ENCODE results near the gene OCA2.

OCA2 gene

DNA sequence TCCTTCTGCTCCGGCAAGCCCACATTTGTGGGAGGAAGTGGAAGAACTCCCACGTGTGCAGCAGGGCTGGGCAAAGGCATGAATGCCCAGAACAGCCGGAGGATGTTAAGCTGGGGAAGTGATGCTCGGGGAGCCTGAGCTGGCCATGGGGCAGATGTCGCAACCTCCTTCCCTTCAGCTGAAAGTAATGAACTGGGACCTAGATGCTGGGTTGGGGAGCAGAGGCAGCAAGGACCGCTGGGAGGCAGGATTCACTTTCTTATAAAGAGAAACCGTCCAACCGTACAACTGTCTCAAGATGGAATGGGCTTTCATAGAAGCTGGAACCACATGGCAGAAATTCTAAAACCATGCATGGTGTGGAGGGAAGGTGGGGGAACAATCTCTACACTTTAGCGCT, 290.9 kb downstream of the OCA2 start:
- H3K4me3 Mint-ChIP-seq = no peak overlapping the region
- no peak for DNase-seq (ENCODE audit: low spot score)
- H3K27me3 Mint-ChIP-seq (ENCODE audit: low read depth) = no peaks in the 10 kb centered on the region
- no peak overlapping the region for H3K27ac Mint-ChIP-seq
- H3K9me3 Mint-ChIP-seq = peaks cover 32% of the 10 kb centered on the region
- no peaks in the 10 kb centered on the region for H3K36me3 Mint-ChIP-seq (ENCODE audit: low read depth)
- H3K4me1 Mint-ChIP-seq (ENCODE audit: low read depth) = no peaks in the 10 kb centered on the region

DNA sequence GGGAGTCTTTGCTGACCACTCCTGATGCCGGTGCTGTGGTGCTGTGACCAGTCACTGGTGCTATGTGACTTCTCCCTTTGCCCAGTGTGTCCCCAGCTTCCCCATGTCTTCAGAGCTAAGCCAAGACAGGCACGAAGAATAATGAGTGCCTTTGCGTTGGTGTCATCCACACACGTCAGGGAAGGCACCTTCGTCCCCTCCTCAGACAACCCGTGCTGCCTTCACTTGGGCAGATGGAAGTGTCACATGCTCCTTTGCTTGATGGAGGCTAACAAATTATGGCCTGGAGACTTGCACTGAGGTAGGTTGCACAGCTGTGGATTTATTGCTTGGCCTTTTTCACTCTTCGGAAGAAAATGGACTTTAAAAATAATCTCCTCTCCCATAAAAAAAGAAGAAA, 291.8 kb downstream of the OCA2 start:
- Mint-ChIP-seq H3K9me3 (peaks cover 36% of the 10 kb centered on the region), H3K4me3 (no peak overlapping the region), H3K27ac (no peak overlapping the region), H3K27me3 (ENCODE audit: low read depth) (no peaks in the 10 kb centered on the region), H3K36me3 (ENCODE audit: low read depth) (no peaks in the 10 kb centered on the region), H3K4me1 (ENCODE audit: low read depth) (no peaks in the 10 kb centered on the region)
- no peak for DNase-seq (ENCODE audit: low spot score)

DNA sequence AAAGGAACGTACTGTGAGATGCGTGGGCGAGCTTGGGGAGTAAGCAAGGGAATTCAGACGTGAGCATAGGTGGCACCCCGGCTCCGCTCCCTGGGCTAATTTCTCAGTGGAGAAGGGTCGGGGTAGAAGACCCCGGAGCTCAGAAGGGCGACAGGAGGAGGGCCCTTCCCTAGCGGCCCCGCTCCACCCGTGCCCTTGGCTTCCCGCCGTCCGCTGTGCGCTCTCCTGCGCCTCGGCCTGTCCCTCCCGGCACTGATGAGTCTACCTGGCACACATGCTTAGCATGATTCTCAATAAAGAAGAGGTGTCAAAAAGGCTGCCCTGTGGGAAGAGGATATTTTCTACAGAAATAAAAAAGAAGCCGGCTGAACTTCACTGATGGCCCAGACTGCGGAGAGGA, 292.7 kb downstream of the OCA2 start:
- no peaks in the 10 kb centered on the region for H3K4me1 Mint-ChIP-seq (ENCODE audit: low read depth)
- H3K27ac Mint-ChIP-seq = no peak overlapping the region
- no peak overlapping the region for H3K4me3 Mint-ChIP-seq
- no peaks in the 10 kb centered on the region for H3K27me3 Mint-ChIP-seq (ENCODE audit: low read depth)
- peaks cover 36% of the 10 kb centered on the region for H3K9me3 Mint-ChIP-seq
- no peaks in the 10 kb centered on the region for H3K36me3 Mint-ChIP-seq (ENCODE audit: low read depth)
- no peak for DNase-seq (ENCODE audit: low spot score)

DNA sequence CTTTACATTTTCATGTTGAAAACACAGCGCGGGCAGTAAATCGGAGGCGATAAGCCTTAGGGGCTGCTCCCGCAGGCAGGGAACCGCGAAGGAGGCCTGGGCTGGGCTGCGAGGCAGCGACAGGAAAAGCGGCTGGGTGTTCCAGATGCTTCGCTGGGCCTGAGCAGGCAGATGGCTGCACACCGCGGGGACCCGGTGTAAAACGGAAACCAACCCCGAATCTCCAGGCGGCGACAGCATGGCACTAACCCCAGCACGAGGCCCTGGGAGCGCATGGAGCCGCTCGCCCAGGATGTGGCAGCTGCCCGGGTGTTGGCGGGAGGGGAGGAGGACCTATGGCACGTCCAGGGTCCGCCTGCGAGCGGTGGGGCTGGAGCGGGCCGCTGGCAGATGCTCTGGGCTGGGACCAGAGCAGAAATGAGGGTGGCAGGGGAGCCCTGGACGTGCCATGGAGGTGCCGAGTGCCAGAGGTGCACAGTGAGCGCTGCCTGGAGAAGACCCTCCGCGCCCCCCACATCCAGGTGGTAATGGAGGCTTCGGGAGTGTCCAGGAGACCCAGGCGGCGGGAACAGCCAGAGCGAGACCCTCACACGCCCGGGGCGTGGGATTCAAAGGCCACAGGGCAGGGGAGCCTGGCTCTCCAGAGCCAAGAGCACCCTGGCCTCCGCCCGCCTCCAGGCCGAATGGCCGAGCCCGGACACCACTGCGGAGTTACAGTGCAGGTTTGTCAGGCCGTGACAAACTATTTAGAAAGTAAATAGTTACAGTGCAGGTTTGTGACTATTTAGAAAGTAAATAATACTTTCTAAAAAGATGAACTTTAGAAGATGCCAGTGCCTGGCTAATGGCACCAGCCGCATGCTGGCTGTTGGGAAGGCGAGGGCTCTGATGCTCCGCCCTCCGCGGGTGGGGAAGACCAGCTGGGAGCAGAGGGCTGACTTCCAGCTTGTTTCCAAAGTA, 293.6 kb downstream of the OCA2 start:
- Mint-ChIP-seq H3K4me1 (ENCODE audit: low read depth) (no peaks in the 10 kb centered on the region), H3K36me3 (ENCODE audit: low read depth) (no peaks in the 10 kb centered on the region)

DNA sequence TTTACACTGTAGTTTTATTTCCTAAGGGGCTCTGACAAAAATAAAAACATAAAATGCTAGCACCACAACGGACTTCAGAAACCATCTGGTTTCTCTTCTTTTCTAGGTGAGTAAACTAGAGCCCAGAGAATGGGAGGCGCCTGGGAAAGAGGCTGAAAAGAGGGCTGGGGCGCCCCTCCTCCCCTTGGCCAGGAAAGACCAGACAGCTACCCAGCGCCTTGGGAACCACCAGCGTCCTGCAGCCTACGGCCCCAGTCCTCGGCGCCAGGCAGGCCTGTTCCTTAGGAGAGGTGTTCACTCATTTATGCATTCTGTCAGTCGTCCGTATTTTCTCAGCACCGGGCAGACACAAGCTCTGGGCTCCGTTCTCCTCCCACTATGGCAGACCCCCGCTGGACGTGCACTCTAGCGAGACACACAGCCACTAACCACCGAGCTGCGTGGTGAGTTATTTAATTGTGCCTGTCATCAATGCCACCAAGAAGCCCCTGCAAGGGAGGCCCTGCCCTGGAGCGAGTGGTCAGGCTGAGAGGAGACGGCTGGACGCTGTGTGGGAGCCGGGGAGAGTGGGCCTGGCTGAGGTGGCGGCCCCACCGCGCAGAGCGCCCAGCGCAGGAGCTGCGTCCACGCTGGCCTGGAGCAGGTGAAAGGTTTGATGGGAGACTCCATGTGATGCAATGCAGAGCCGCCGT, 294.4 kb downstream of the OCA2 start:
- Mint-ChIP-seq H3K4me3 (no peak overlapping the region), H3K36me3 (ENCODE audit: low read depth) (no peaks in the 10 kb centered on the region), H3K9me3 (peaks cover 43% of the 10 kb centered on the region), H3K27me3 (ENCODE audit: low read depth) (no peaks in the 10 kb centered on the region), H3K27ac (no peak overlapping the region), H3K4me1 (ENCODE audit: low read depth) (no peaks in the 10 kb centered on the region)
- no peak for DNase-seq (ENCODE audit: low spot score)

More for the DNA sequence above, 293.6 kb downstream of the OCA2 start:
- peaks cover 36% of the 10 kb centered on the region for H3K9me3 Mint-ChIP-seq
- H3K27me3 Mint-ChIP-seq (ENCODE audit: low read depth) = no peaks in the 10 kb centered on the region
- H3K27ac Mint-ChIP-seq = no peak overlapping the region
- no peak overlapping the region for H3K4me3 Mint-ChIP-seq
- no peak for DNase-seq (ENCODE audit: low spot score)

DNA sequence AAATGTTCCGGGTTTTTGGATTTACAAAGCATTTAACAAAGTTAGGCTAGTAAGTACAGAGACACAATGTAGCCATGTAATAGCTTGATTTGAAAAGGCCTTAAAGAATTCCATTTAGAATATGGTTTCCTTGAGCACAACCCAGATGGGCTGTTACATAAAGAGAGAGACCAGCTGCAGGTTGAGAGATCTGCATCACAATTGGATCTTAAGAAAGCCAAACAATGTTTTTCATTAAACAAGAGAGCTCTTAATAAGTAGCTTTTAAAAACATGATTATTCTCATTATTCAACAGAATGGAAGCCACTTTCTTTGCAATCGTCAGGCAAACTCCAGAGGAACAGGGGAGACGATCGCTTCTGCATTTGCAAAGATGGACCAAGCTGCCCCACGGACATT, 300.3 kb downstream of the OCA2 start:
- Mint-ChIP-seq H3K4me3 (no peak overlapping the region), H3K27ac (no peak overlapping the region), H3K36me3 (ENCODE audit: low read depth) (no peaks in the 10 kb centered on the region), H3K27me3 (ENCODE audit: low read depth) (no peaks in the 10 kb centered on the region), H3K9me3 (peaks cover 27% of the 10 kb centered on the region), H3K4me1 (ENCODE audit: low read depth) (no peaks in the 10 kb centered on the region)
- DNase-seq (ENCODE audit: low spot score) = no peak

DNA sequence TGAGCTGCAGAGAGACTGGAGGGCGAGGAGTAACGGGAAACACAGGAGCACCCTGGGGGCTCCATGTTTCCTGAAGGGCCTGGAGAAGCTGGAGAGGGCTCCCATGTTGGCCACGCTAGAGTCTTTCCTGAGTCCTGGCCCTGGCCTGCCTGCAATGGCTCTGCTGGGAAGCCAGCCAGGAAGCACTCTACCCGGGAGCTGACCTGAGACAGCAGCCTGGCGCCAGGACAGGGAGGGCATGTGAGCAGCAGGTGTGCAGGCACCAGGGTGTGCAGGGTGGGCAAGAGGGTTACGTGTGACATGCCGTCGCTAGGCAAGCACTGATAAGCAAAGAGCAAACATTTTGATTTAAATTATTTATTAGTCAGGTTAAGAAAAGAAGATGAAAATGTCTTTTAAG, 301.4 kb downstream of the OCA2 start:
- no peak overlapping the region for H3K4me3 Mint-ChIP-seq
- H3K27ac Mint-ChIP-seq = no peak overlapping the region
- H3K9me3 Mint-ChIP-seq = peaks cover 20% of the 10 kb centered on the region
- DNase-seq (ENCODE audit: low spot score) = no peak
- no peaks in the 10 kb centered on the region for H3K36me3 Mint-ChIP-seq (ENCODE audit: low read depth)
- H3K27me3 Mint-ChIP-seq (ENCODE audit: low read depth) = no peaks in the 10 kb centered on the region
- H3K4me1 Mint-ChIP-seq (ENCODE audit: low read depth) = no peaks in the 10 kb centered on the region

DNA sequence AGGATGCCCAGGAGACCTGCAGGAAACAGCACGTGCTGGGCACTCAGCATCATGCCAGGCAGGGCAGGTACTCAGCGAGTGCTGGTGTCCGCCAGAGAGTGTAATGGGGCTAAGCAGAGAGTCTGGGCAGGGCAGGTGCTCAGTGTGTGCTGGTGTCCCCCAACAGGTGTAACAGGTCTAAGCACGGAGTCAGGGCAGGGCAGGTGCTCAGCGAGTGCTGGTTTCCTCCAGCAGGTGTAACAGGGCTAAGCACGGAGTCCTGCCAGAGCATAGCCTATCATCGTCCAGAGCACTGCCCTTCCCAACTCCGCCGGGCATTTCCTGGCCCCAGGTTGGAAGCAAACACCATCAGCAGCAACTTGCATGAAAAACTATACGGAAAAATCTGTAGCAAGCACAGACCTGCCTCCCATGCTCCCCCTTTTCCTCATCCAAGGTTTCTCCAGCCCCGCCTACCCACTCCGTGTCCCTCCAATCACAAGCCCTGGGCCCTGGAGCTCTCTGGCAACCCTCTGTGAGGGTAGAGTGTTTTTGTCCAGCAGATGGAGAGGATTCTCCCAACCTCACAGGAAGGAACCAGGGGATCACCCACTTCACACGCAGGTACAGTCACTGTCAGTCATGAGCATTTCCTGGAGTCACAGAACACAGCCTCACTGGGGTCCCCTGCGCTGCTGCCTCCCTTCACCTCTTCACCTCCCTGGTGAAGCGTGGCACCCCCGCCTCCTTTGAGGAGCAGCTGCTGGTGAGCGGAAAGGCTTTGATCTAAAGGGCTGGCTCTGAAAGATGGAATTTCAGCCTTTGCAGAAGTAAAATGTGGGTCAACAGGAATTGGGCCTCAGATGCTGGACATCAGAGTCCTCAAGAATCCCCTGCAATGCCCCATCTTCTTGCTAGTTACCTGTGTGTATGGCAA, 302.5 kb downstream of the OCA2 start:
- no peak overlapping the region for H3K27ac Mint-ChIP-seq
- H3K4me3 Mint-ChIP-seq = no peak overlapping the region
- peaks cover 25% of the 10 kb centered on the region for H3K9me3 Mint-ChIP-seq

DNA sequence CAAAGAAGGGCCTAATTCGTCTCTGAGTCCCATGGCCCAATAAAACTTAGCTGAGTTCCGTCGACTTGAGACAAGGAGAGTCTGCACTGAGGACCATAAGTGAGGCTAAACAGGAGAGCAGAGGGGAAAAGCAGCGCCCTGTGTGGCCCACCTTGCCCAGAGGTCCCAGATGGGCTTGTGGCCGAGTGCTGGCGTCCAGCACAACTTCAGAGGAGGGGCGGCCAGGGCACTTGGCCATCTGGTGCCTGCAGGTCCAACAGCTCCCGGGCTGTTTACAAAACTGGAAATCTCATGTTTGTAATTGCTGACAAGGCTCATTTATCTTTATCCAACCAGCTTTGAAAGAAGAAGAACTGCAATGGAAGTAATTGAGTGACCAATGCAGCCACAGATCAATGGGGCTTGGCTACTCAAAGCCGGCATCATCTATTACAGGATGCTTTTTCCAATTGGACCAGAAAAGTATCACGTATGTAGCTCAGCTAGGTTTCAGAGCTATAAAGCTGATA, 306.3 kb downstream of the OCA2 start:
- Mint-ChIP-seq H3K27ac (no peak overlapping the region), H3K4me1 (ENCODE audit: low read depth) (no peaks in the 10 kb centered on the region), H3K9me3 (peaks cover 13% of the 10 kb centered on the region), H3K27me3 (ENCODE audit: low read depth) (no peaks in the 10 kb centered on the region), H3K36me3 (ENCODE audit: low read depth) (no peaks in the 10 kb centered on the region), H3K4me3 (no peak overlapping the region)
- no peak for DNase-seq (ENCODE audit: low spot score)

More for the DNA sequence above, 302.5 kb downstream of the OCA2 start:
- H3K36me3 Mint-ChIP-seq (ENCODE audit: low read depth) = no peaks in the 10 kb centered on the region
- H3K4me1 Mint-ChIP-seq (ENCODE audit: low read depth) = no peaks in the 10 kb centered on the region
- no peaks in the 10 kb centered on the region for H3K27me3 Mint-ChIP-seq (ENCODE audit: low read depth)
- DNase-seq (ENCODE audit: low spot score) = no peak

DNA sequence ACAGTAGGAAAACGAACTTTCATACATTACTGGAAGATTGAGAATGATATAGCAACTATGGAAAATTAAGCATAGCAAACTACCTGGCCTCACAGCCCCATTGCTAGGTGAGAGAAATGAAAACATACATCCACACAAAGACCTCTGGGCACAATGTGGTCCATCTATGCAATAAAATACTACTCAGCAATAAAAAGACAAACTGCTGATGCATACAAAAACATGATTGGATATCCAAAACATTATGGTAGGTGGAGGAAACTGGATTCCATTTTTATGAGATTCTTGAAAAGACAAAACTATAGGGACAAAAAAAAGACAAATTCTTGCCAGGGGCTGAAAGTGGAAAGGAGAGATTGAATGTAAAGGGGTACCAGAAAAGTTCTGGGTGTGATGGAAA, 308.8 kb downstream of the OCA2 start:
- Mint-ChIP-seq H3K27me3 (ENCODE audit: low read depth) (no peaks in the 10 kb centered on the region), H3K9me3 (peaks cover 7% of the 10 kb centered on the region), H3K27ac (no peak overlapping the region), H3K4me3 (no peak overlapping the region), H3K4me1 (ENCODE audit: low read depth) (no peaks in the 10 kb centered on the region), H3K36me3 (ENCODE audit: low read depth) (no peaks in the 10 kb centered on the region)
- DNase-seq (ENCODE audit: low spot score) = no peak

DNA sequence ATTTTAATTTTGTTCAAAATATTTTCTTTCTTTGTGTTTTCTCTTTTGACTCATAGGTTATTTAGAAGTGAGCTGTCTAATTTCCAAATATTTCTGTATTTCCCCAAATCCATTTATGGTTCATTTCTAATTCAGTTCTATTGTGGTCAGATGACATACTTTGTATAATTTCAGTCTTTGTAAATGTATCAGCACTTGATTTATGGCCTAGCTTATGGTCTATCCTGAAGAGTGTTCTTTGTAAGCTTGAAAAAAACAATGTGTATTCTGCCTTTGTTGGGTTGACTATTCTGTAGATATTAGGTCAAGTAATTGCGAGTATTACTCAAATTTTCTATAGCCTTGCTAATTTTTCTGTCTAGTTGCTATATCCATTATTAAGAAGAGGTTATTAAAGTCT, 311.2 kb downstream of the OCA2 start:
- Mint-ChIP-seq H3K9me3 (peaks cover 5% of the 10 kb centered on the region), H3K27ac (no peak overlapping the region), H3K36me3 (ENCODE audit: low read depth) (no peaks in the 10 kb centered on the region), H3K4me1 (ENCODE audit: low read depth) (no peaks in the 10 kb centered on the region), H3K27me3 (ENCODE audit: low read depth) (no peaks in the 10 kb centered on the region), H3K4me3 (no peak overlapping the region)
- no peak for DNase-seq (ENCODE audit: low spot score)

DNA sequence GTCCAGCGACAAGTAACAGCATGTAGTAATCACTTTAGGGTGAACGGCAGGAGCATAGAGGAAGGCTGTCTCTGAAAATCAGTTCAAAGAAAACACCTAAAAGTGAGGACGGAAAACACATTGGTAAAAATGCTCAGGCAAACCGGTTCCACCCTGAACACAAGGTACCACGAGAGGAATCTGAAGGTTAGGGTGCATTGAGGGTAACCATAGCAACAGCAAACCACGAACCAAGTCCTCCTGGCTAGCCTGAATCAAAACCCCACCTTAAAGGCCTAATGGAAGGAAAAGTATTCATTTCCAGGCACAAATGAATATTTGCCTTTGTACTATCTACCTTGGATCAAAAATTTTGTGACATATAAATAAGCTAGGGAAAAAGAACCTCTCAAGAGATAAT, 315.0 kb downstream of the OCA2 start:
- H3K4me1 Mint-ChIP-seq (ENCODE audit: low read depth) = no peaks in the 10 kb centered on the region
- peaks cover 4% of the 10 kb centered on the region for H3K9me3 Mint-ChIP-seq
- no peaks in the 10 kb centered on the region for H3K27me3 Mint-ChIP-seq (ENCODE audit: low read depth)
- H3K4me3 Mint-ChIP-seq = no peak overlapping the region
- H3K36me3 Mint-ChIP-seq (ENCODE audit: low read depth) = no peaks in the 10 kb centered on the region
- no peak overlapping the region for H3K27ac Mint-ChIP-seq
- no peak for DNase-seq (ENCODE audit: low spot score)

DNA sequence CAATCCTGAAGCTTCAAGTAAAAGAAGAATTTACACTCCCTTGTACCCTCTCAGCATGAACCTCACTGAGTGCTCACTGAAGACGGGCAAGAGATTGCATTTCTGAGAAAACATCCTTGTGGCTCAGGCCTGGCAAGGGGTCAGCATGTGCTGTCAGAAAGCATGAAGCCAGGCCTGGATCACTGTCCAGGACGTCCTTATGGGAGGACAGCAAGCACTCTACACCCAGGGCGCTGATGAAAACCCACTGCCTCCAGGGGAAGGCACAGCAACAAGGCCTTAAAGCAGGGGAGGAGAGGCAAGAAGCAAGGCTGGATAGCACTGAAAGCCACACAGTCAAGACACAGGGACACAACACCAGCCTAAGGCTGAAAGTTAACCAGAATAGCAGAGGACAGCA, 315.4 kb downstream of the OCA2 start:
- DNase-seq (ENCODE audit: low spot score) = no peak
- no peaks in the 10 kb centered on the region for H3K36me3 Mint-ChIP-seq (ENCODE audit: low read depth)
- H3K4me1 Mint-ChIP-seq (ENCODE audit: low read depth) = no peaks in the 10 kb centered on the region
- H3K27ac Mint-ChIP-seq = no peak overlapping the region
- H3K27me3 Mint-ChIP-seq (ENCODE audit: low read depth) = no peaks in the 10 kb centered on the region
- H3K4me3 Mint-ChIP-seq = no peak overlapping the region
- peaks cover 4% of the 10 kb centered on the region for H3K9me3 Mint-ChIP-seq

Data from T-helper 2 cell treated with Interferon-gamma antibody and Interleukin-4, amounts not matched to agents 5 μg/mL and 100 μg/mL, for 36 hours (primary cell).